22Rv1 (cell line): ENCODE data around the gene PTCD2.

ENCODE experiments used
- CTCF ChIP-seq: fragments of 450-650 bp; IDR thresholded peaks from 2 replicates; pipeline ENCODE4 v1.5.1; 2017; ENCODE audit warnings: mild to moderate bottlenecking
- ZFX ChIP-seq: fragments of 450-650 bp; IDR thresholded peaks from 2 replicates; pipeline ENCODE4 v1.6.1; 2017; ENCODE audit warnings: antibody characterized with exemption, borderline replicate concordance

GRCh38 chr5:72290356-72291133 is 29.6 kb upstream of the PTCD2 start:
- no peak for TF ChIP-seq CTCF
- no peak for TF ChIP-seq ZFX
